ENCODE measurements around the gene POFUT2.

POFUT2 gene

DNA sequence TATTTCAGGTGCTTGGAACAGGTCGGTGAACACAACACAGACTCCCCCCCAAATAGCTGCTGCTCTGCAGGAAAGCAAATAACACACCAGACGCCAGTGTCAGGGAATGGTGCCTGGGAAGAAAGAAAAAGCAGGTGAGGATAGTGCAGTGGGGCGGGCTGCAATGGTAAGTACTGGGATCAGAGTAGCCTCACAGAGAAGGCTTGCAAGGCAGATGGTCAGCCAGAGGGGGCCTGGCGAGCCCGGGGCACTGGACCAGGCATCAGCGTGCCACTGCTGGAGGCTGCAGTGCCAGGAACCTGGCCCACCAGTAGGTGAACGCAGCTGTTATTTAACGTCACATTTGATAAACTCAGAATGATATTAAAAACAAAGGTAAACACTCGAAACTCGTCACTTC lies 60.0 kb downstream of the POFUT2 start:
- TF ChIP-seq ESRRG (CRISPR knock-in tag; IDR thresholded peaks at IDR 0.05) (no peak), TOX (CRISPR knock-in tag; IDR thresholded peaks at IDR 0.05; ENCODE audit: borderline replicate concordance) (no peak), SNAI2 (CRISPR knock-in tag; IDR thresholded peaks at IDR 0.05) (no peak), ZNF70 (CRISPR knock-in tag; IDR thresholded peaks at IDR 0.05) (no peak), CSDC2 (CRISPR knock-in tag; IDR thresholded peaks at IDR 0.05) (no peak), GLIS3 (CRISPR knock-in tag; IDR thresholded peaks at IDR 0.05) (no peak), ZNF8 (CRISPR knock-in tag; IDR thresholded peaks at IDR 0.05) (no peak), ZFP3 (CRISPR knock-in tag; IDR thresholded peaks at IDR 0.05) (no peak), PPARA (CRISPR knock-in tag; IDR thresholded peaks at IDR 0.05; ENCODE audit: borderline replicate concordance) (no peak), BACH2 (CRISPR knock-in tag; IDR thresholded peaks at IDR 0.05; ENCODE audit: borderline replicate concordance) (no peak)
- TF ChIP-seq, protein P1, sequence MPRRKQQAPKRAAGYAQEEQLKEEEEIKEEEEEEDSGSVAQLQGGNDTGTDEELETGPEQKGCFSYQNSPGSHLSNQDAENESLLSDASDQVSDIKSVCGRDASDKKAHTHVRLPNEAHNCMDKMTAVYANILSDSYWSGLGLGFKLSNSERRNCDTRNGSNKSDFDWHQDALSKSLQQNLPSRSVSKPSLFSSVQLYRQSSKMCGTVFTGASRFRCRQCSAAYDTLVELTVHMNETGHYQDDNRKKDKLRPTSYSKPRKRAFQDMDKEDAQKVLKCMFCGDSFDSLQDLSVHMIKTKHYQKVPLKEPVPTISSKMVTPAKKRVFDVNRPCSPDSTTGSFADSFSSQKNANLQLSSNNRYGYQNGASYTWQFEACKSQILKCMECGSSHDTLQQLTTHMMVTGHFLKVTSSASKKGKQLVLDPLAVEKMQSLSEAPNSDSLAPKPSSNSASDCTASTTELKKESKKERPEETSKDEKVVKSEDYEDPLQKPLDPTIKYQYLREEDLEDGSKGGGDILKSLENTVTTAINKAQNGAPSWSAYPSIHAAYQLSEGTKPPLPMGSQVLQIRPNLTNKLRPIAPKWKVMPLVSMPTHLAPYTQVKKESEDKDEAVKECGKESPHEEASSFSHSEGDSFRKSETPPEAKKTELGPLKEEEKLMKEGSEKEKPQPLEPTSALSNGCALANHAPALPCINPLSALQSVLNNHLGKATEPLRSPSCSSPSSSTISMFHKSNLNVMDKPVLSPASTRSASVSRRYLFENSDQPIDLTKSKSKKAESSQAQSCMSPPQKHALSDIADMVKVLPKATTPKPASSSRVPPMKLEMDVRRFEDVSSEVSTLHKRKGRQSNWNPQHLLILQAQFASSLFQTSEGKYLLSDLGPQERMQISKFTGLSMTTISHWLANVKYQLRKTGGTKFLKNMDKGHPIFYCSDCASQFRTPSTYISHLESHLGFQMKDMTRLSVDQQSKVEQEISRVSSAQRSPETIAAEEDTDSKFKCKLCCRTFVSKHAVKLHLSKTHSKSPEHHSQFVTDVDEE (CRISPR knock-in tag; IDR thresholded peaks at IDR 0.05) = no peak
- TF ChIP-seq, protein P2, sequence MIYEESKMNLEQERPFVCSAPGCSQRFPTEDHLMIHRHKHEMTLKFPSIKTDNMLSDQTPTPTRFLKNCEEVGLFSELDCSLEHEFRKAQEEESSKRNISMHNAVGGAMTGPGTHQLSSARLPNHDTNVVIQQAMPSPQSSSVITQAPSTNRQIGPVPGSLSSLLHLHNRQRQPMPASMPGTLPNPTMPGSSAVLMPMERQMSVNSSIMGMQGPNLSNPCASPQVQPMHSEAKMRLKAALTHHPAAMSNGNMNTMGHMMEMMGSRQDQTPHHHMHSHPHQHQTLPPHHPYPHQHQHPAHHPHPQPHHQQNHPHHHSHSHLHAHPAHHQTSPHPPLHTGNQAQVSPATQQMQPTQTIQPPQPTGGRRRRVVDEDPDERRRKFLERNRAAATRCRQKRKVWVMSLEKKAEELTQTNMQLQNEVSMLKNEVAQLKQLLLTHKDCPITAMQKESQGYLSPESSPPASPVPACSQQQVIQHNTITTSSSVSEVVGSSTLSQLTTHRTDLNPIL (CRISPR knock-in tag; IDR thresholded peaks at IDR 0.05; ENCODE audit: low read depth) = no peak
- peak; percentile 71 for ATAC-seq

GRCh38 chr21:45226540-45227326 lies 61.0 kb downstream of the POFUT2 start:
- TF ChIP-seq GLIS3 (CRISPR knock-in tag; IDR thresholded peaks at IDR 0.05) (no peak), ZFP3 (CRISPR knock-in tag; IDR thresholded peaks at IDR 0.05) (no peak), ARNTL (CRISPR knock-in tag; IDR thresholded peaks at IDR 0.05; ENCODE audit: borderline replicate concordance, low read depth) (no peak), ZC3H10 (CRISPR knock-in tag; IDR thresholded peaks at IDR 0.05) (no peak), SNAI2 (CRISPR knock-in tag; IDR thresholded peaks at IDR 0.05) (no peak), RARB (CRISPR knock-in tag; IDR thresholded peaks at IDR 0.05) (no peak), TCF4 (CRISPR knock-in tag; IDR thresholded peaks at IDR 0.05; ENCODE audit: borderline replicate concordance) (no peak), BACH2 (CRISPR knock-in tag; IDR thresholded peaks at IDR 0.05; ENCODE audit: borderline replicate concordance) (no peak), ZFP30 (CRISPR knock-in tag; IDR thresholded peaks at IDR 0.05) (no peak), TOX (CRISPR knock-in tag; IDR thresholded peaks at IDR 0.05; ENCODE audit: borderline replicate concordance) (no peak)
- TF ChIP-seq, protein P2 (CRISPR knock-in tag; IDR thresholded peaks at IDR 0.05; ENCODE audit: low read depth) = no peak
- TF ChIP-seq, protein P3, sequence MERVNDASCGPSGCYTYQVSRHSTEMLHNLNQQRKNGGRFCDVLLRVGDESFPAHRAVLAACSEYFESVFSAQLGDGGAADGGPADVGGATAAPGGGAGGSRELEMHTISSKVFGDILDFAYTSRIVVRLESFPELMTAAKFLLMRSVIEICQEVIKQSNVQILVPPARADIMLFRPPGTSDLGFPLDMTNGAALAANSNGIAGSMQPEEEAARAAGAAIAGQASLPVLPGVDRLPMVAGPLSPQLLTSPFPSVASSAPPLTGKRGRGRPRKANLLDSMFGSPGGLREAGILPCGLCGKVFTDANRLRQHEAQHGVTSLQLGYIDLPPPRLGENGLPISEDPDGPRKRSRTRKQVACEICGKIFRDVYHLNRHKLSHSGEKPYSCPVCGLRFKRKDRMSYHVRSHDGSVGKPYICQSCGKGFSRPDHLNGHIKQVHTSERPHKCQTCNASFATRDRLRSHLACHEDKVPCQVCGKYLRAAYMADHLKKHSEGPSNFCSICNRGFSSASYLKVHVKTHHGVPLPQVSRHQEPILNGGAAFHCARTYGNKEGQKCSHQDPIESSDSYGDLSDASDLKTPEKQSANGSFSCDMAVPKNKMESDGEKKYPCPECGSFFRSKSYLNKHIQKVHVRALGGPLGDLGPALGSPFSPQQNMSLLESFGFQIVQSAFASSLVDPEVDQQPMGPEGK (CRISPR knock-in tag; IDR thresholded peaks at IDR 0.05; ENCODE audit: borderline replicate concordance) = no peak
- TF ChIP-seq, protein P4, sequence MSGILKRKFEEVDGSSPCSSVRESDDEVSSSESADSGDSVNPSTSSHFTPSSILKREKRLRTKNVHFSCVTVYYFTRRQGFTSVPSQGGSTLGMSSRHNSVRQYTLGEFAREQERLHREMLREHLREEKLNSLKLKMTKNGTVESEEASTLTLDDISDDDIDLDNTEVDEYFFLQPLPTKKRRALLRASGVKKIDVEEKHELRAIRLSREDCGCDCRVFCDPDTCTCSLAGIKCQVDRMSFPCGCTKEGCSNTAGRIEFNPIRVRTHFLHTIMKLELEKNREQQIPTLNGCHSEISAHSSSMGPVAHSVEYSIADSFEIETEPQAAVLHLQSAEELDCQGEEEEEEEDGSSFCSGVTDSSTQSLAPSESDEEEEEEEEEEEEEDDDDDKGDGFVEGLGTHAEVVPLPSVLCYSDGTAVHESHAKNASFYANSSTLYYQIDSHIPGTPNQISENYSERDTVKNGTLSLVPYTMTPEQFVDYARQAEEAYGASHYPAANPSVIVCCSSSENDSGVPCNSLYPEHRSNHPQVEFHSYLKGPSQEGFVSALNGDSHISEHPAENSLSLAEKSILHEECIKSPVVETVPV (CRISPR knock-in tag; IDR thresholded peaks at IDR 0.05) = no peak
- TF ChIP-seq, protein P5, sequence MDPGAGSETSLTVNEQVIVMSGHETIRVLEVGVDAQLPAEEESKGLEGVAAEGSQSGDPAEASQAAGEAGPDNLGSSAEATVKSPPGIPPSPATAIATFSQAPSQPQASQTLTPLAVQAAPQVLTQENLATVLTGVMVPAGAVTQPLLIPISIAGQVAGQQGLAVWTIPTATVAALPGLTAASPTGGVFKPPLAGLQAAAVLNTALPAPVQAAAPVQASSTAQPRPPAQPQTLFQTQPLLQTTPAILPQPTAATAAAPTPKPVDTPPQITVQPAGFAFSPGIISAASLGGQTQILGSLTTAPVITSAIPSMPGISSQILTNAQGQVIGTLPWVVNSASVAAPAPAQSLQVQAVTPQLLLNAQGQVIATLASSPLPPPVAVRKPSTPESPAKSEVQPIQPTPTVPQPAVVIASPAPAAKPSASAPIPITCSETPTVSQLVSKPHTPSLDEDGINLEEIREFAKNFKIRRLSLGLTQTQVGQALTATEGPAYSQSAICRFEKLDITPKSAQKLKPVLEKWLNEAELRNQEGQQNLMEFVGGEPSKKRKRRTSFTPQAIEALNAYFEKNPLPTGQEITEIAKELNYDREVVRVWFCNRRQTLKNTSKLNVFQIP (CRISPR knock-in tag; IDR thresholded peaks at IDR 0.05; ENCODE audit: borderline replicate concordance, low read depth) = no peak
- no peak for ATAC-seq
